Tibial nerve (tissue), 4 donors: Measurements from ENCODE around the gene GLP1R. TPM values are rescaled to one million over a fixed set of nuclear protein-coding genes. Genes with fewer than 3 reads are reported as not detected.

Experiments used
- DNase-seq, 2 donors: peaks; one replicate each; pipeline ENCODE4 v3.0.0-alpha.2; 2019; ENCODE audit warnings: low spot score in 2 of 2
- H3K27ac ChIP-seq, 4 donors: fragments of 200-600 bp; sonication (generic) in 3 of 4; one replicate each; pipeline ENCODE4 v1.5.1; 2017 to 2019; ENCODE audit warnings: mild to moderate bottlenecking in 1 of 4
- H3K27me3 ChIP-seq, 2 donors: fragments of 200-600 bp; sonication (generic) in 1 of 2; one replicate each; pipeline versions ENCODE4 v1.5.1 to v1.6.0; 2017 to 2019
- H3K36me3 ChIP-seq, 3 donors: fragments of 200-600 bp; sonication (generic); one replicate each; pipeline ENCODE4 v1.5.1; 2018 to 2019
- H3K4me1 ChIP-seq, 4 donors: fragments of 200-600 bp; sonication (generic) in 3 of 4; one replicate each; pipeline ENCODE4 v1.5.1; 2017 to 2019
- H3K4me3 ChIP-seq, 4 donors: fragments of 200-600 bp; sonication (generic) in 3 of 4; one replicate each; pipeline ENCODE4 v1.5.1; 2017 to 2019; ENCODE audit warnings: mild to moderate bottlenecking in 1 of 4, moderate library complexity in 1 of 4
- H3K9me3 ChIP-seq, 4 donors: fragments of 200-600 bp; sonication (generic) in 3 of 4; one replicate each; pipeline ENCODE4 v1.5.1; 2017 to 2019
- EP300 ChIP-seq, 2 donors: sonication (generic); formaldehyde crosslinking; IDR thresholded peaks; one replicate each; pipeline ENCODE4 v1.6.1; 2017; ENCODE audit warnings: antibody characterized with exemption in 2 of 2, mild to moderate bottlenecking in 1 of 2
- POLR2A ChIP-seq, 2 donors: fragments of 450-650 bp; IDR thresholded peaks; one replicate each; pipeline ENCODE4 v1.6.1; 2017; ENCODE audit warnings: antibody characterized with exemption in 2 of 2, mild to moderate bottlenecking in 2 of 2, moderate library complexity in 2 of 2
- WGBS, 2 donors: methylation state at CpG; one replicate each; pipeline ENCODE4 v1.1.5; 2018; 5-methylcytosine and 5-hydroxymethylcytosine counted together
- total RNA-seq, 4 donors: library from RNA; depleted of rRNA; stranded (reverse); fragments of >200 nt; gene quantifications; one replicate each; pipeline ENCODE4 v1.1.0, GENCODE V29; 2016
- TF ChIP-seq, protein P1 (sequence below), 5 experiments: fragments of 200-600 bp in 3 of 5; fragments of 450-650 bp in 2 of 5; sonication (generic) in 3 of 5; IDR thresholded peaks; one replicate each; pipeline ENCODE4 v1.5.1; 2016 to 2019; ENCODE audit warnings: antibody characterized with exemption in 5 of 5, mild to moderate bottlenecking in 3 of 5, moderate library complexity in 2 of 5

Gene GLP1R
- total RNA-seq, 4 donors from 2014 or later, result 0.20 to 4.2 (median 1.3) TPM

- Histone ChIP-seq H3K27me3 (peaks cover 0 to 7% of the 10 kb centered on the region in 2 donors), H3K4me3 (no peak overlapping the region), H3K9me3 (no peaks in the 10 kb centered on the region), H3K27ac (no peak overlapping the region), H3K36me3 (no peaks in the 10 kb centered on the region), H3K4me1 (no peaks in the 10 kb centered on the region)
- no peak for DNase-seq
- TF ChIP-seq, protein P1, sequence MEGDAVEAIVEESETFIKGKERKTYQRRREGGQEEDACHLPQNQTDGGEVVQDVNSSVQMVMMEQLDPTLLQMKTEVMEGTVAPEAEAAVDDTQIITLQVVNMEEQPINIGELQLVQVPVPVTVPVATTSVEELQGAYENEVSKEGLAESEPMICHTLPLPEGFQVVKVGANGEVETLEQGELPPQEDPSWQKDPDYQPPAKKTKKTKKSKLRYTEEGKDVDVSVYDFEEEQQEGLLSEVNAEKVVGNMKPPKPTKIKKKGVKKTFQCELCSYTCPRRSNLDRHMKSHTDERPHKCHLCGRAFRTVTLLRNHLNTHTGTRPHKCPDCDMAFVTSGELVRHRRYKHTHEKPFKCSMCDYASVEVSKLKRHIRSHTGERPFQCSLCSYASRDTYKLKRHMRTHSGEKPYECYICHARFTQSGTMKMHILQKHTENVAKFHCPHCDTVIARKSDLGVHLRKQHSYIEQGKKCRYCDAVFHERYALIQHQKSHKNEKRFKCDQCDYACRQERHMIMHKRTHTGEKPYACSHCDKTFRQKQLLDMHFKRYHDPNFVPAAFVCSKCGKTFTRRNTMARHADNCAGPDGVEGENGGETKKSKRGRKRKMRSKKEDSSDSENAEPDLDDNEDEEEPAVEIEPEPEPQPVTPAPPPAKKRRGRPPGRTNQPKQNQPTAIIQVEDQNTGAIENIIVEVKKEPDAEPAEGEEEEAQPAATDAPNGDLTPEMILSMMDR (IDR thresholded peaks at IDR 0.05), result no peak
- no peak for TF ChIP-seq EP300 (IDR thresholded peaks at IDR 0.05)
- 83 to 91% methylated on average over 3 of the region's 3 CpGs for WGBS, 2 donors
These were observed 41.0 kb upstream of the GLP1R start for GRCh38 chr6:39007575-39007974.

GRCh38 chr6:39008737-39009136, 39.8 kb upstream of the GLP1R start:
- TF ChIP-seq EP300 (IDR thresholded peaks at IDR 0.05) (no peak), POLR2A (IDR thresholded peaks at IDR 0.05) (no peak)
- H3K4me3 ChIP-seq, result no peak overlapping the region
- H3K36me3 ChIP-seq, result no peaks in the 10 kb centered on the region
- DNase-seq, result no peak
- no peaks in the 10 kb centered on the region for H3K27me3 ChIP-seq
- WGBS, 2 donors, result 37 to 45% methylated on average over 1 of the region's 1 CpG
- no peaks in the 10 kb centered on the region for H3K9me3 ChIP-seq
- H3K4me1 ChIP-seq, result no peaks in the 10 kb centered on the region
- no peak overlapping the region for H3K27ac ChIP-seq

DNA sequence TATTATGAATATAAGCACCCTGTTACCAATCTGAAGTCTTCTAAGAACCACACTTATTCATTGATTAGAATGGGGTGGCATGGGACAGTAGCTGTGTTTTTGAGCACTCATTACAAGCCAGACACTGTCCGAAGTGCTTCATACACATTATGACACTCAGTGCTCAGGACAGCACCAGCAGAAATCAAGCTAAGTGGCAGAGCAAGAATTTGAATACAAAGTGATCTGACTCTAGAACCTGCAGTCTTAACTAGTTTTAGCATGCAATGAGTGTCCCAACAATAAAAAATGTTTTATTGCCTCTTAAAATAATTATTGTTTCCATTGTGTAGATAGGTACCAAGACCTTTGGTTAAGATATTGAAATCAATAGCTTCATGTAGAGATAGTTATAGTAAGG, 39.1 kb upstream of the GLP1R start:
- Histone ChIP-seq H3K4me3 (no peak overlapping the region), H3K36me3 (no peaks in the 10 kb centered on the region), H3K27ac (no peak overlapping the region), H3K27me3 (no peaks in the 10 kb centered on the region), H3K9me3 (no peaks in the 10 kb centered on the region), H3K4me1 (no peaks in the 10 kb centered on the region)
- TF ChIP-seq POLR2A (IDR thresholded peaks at IDR 0.05) (no peak), EP300 (IDR thresholded peaks at IDR 0.05) (no peak)
- TF ChIP-seq, protein P1 (IDR thresholded peaks at IDR 0.05), result no peak
- no peak for DNase-seq
- 0% methylated on average over 1 of the region's 1 CpG for WGBS, 2 donors

DNA sequence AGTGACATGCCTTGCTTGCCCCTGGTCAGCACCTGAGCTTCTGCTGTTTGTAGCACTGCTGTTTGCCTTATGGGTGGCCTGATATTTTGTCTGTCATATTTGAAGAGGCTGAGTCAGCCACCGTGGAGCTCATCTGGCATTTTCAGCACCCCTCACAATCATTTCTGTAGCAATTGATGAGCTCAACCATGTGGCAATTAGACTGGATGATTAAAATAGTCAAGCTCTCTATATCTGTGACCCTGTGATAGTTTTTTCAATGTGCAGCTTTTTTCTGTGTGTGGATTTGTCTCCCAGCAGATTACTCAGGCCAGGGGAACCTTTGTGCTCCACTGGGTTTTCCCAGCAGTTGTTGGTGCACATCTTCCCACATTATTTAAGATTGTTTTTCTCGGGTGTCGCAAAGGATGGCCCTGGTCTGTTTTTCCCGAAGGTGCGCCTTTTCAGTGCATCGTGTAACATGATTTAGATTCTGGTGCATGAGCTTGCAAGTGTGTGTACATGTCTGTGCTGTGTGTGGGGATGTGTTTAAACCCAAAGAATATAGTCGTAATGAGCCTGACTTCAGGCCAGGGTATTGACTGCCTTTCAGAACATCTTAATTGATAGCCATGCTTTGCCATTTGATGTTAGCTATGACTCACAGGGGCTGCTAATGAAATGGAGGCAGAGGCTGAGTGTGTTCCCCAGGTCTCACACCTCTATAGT, 31.6 kb upstream of the GLP1R start:
- H3K4me3 ChIP-seq, result no peak overlapping the region
- TF ChIP-seq EP300 (IDR thresholded peaks at IDR 0.05) (no peak), POLR2A (IDR thresholded peaks at IDR 0.05) (no peak)
- TF ChIP-seq, protein P1 (IDR thresholded peaks at IDR 0.05), result no peak
- no peak overlapping the region for H3K27ac ChIP-seq
- H3K27me3 ChIP-seq, result no peaks in the 10 kb centered on the region
- H3K9me3 ChIP-seq, result no peaks in the 10 kb centered on the region
- DNase-seq, result no peak
- 89 to 90% methylated on average over 7 of the region's 7 CpGs for WGBS, 2 donors
- H3K36me3 ChIP-seq, result no peaks in the 10 kb centered on the region
- no peaks in the 10 kb centered on the region for H3K4me1 ChIP-seq

DNA sequence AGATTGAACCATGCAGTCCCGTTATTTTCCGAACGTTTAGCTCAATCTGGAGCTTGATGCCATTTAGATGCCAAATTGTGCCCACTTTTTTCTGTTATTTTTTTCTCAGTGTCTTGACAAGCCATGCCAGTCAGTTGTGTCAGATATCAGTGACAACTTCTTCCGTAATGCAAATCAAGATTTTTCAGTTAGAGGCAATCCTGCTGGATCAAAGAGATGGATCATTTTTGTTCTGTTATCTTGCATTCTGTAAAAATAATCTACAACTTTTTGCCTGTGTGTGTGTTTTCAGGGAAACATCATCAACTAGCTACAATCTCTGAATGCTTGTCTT, 31.1 kb upstream of the GLP1R start:
- 70 to 74% methylated on average over 4 of the region's 4 CpGs for WGBS, 2 donors
- DNase-seq, result no peak
- H3K9me3 ChIP-seq, result no peaks in the 10 kb centered on the region

More for the DNA sequence above, 31.1 kb upstream of the GLP1R start:
- Histone ChIP-seq H3K4me3 (no peak overlapping the region), H3K4me1 (no peaks in the 10 kb centered on the region), H3K27me3 (no peaks in the 10 kb centered on the region), H3K36me3 (no peaks in the 10 kb centered on the region), H3K27ac (no peak overlapping the region)
- TF ChIP-seq, protein P1 (IDR thresholded peaks at IDR 0.05), result no peak
- TF ChIP-seq POLR2A (IDR thresholded peaks at IDR 0.05), result no peak
- no peak for TF ChIP-seq EP300 (IDR thresholded peaks at IDR 0.05)
